WERI-Rb-1 (cell line): ENCODE data around the gene FAAP100.

Experiments
- DNase-seq: peaks from one replicate; pipeline ENCODE4 v3.0.0-alpha.2; 2020
- H3K27ac ChIP-seq: fragments of 250-450 bp; sonication (Bioruptor Pico); 2 replicates; pipeline ENCODE4 v1.5.1; 2020; ENCODE audit warnings: mild to moderate bottlenecking, moderate library complexity
- H3K27me3 ChIP-seq: fragments of 250-450 bp; sonication (Bioruptor Pico); 2 replicates; pipeline ENCODE4 v1.5.1; 2021; ENCODE audit warnings: mild to moderate bottlenecking, low read depth, moderate library complexity; ENCODE audit not compliant: insufficient read depth, severe bottlenecking
- H3K36me3 ChIP-seq: fragments of 250-450 bp; sonication (Bioruptor Pico); 2 replicates; pipeline ENCODE4 v1.5.1; 2020; ENCODE audit warnings: mild to moderate bottlenecking, moderate library complexity
- H3K4me3 ChIP-seq: 2 replicates; pipeline ENCODE4 v1.5.1; 2011; ENCODE audit warnings: low read depth, mild to moderate bottlenecking, control low read depth, low read length
- H3K9me3 ChIP-seq: fragments of 250-450 bp; sonication (Bioruptor Pico); 2 replicates; pipeline ENCODE4 v1.5.1; 2021; ENCODE audit warnings: mild to moderate bottlenecking, moderate library complexity; ENCODE audit not compliant: severe bottlenecking
- CTCF ChIP-seq: IDR thresholded peaks from 2 replicates; pipeline ENCODE4 v1.5.1; 2011; ENCODE audit warnings: low read depth, mild to moderate bottlenecking, control low read depth, inconsistent platforms, low read length

FAAP100 gene

GRCh38 chr17:81582749-81583148 is 30.6 kb upstream of the FAAP100 start:
- Histone ChIP-seq H3K27me3 (no peaks in the 10 kb centered on the region), H3K4me3 (no peak overlapping the region), H3K9me3 (no peaks in the 10 kb centered on the region), H3K27ac (no peak overlapping the region), H3K36me3 (peaks cover 92% of the 10 kb centered on the region)
- DNase-seq = no peak
- TF ChIP-seq CTCF = no peak

- no peak for TF ChIP-seq CTCF
- no peaks in the 10 kb centered on the region for H3K9me3 ChIP-seq
- no peak overlapping the region for H3K27ac ChIP-seq
- DNase-seq = no peak
- H3K36me3 ChIP-seq = peaks cover 95% of the 10 kb centered on the region
- H3K27me3 ChIP-seq = no peaks in the 10 kb centered on the region
- no peak overlapping the region for H3K4me3 ChIP-seq
Observed at GRCh38 chr17:81582341-81582740, 30.2 kb upstream of the FAAP100 start.

- Histone ChIP-seq H3K36me3 (peaks cover 91% of the 10 kb centered on the region), H3K27me3 (no peaks in the 10 kb centered on the region)
Observed at GRCh38 chr17:81581758-81582157, 29.6 kb upstream of the FAAP100 start.

GRCh38 chr17:81580481-81580880 is 28.3 kb upstream of the FAAP100 start:
- Histone ChIP-seq H3K36me3 (peaks cover 91% of the 10 kb centered on the region), H3K4me3 (no peak overlapping the region), H3K27ac (no peak overlapping the region), H3K9me3 (no peaks in the 10 kb centered on the region), H3K27me3 (no peaks in the 10 kb centered on the region)
- TF ChIP-seq CTCF = no peak
- DNase-seq = no peak

More at GRCh38 chr17:81581758-81582157, 29.6 kb upstream of the FAAP100 start:
- DNase-seq = no peak
- H3K27ac ChIP-seq = no peak overlapping the region; the same call in 1 of the 2 replicates
- H3K9me3 ChIP-seq = no peaks in the 10 kb centered on the region
- H3K4me3 ChIP-seq = no peak overlapping the region
- no peak for TF ChIP-seq CTCF

- Histone ChIP-seq H3K27me3 (no peaks in the 10 kb centered on the region), H3K4me3 (no peak overlapping the region), H3K9me3 (no peaks in the 10 kb centered on the region), H3K36me3 (peaks cover 92% of the 10 kb centered on the region), H3K27ac (no peak overlapping the region)
- DNase-seq = no peak
- no peak for TF ChIP-seq CTCF
Observed at GRCh38 chr17:81579821-81580321, 27.7 kb upstream of the FAAP100 start.

- Histone ChIP-seq H3K9me3 (no peaks in the 10 kb centered on the region), H3K4me3 (no peak overlapping the region), H3K36me3 (peaks cover 92% of the 10 kb centered on the region), H3K27ac (no peak overlapping the region), H3K27me3 (no peaks in the 10 kb centered on the region)
- no peak for TF ChIP-seq CTCF
- DNase-seq = no peak
Observed at GRCh38 chr17:81579298-81579697, 27.1 kb upstream of the FAAP100 start.
